Upper lobe of right lung (tissue), 1 donor: ENCODE data around the gene PROZ. TPM values are rescaled to one million over a fixed set of nuclear protein-coding genes. Genes with fewer than 3 reads are reported as not detected.

Source experiments
- ATAC-seq: fragments of 200-7000 bp; cut with Tn5 transposase; one replicate; pipeline ENCODE4 v1.9.1; 2020; ENCODE audit warnings: mild to moderate bottlenecking, moderate library complexity
- DNase-seq: peaks from one replicate; pipeline ENCODE4 v3.0.0-alpha.2; 2020
- H3K27ac ChIP-seq: fragments of 200-600 bp; one replicate; pipeline ENCODE4 v1.8.0; 2022
- H3K27me3 ChIP-seq: fragments of 200-600 bp; one replicate; pipeline ENCODE4 v1.8.0; 2022; ENCODE audit warnings: mild to moderate bottlenecking
- H3K36me3 ChIP-seq: fragments of 200-600 bp; one replicate; pipeline ENCODE4 v1.8.0; 2022
- H3K4me1 ChIP-seq: fragments of 200-600 bp; one replicate; pipeline ENCODE4 v1.8.0; 2022
- H3K4me3 ChIP-seq: fragments of 200-600 bp; one replicate; pipeline ENCODE4 v1.8.0; 2022; ENCODE audit warnings: mild to moderate bottlenecking
- H3K9me3 ChIP-seq: fragments of 200-600 bp; one replicate; pipeline ENCODE4 v1.8.0; 2022
- CTCF ChIP-seq: fragments of 200-600 bp; IDR thresholded peaks from one replicate; pipeline ENCODE4 v1.8.0; 2022; ENCODE audit warnings: antibody characterized with exemption
- intact Hi-C: fragments of 100-400 bp; cut with DNase I; formaldehyde crosslinking; loops from one replicate; pipeline ENCODE4 v1.11.0; 2022
- total RNA-seq: library from RNA; stranded (reverse); fragmentation: NEBNext Ultra II Directional; extraction: Animal tissue kit (Norgen Biotek cat#: 25700); gene quantifications from one replicate; pipeline ENCODE4 v1.2.1, GENCODE V29; 2021
- donor health status: DM: no; HTN: yes; CAD: no; lungs with severe emphysema.

The PROZ gene
- total RNA-seq, 1 donor from 2014 or later, result not detected

- Histone ChIP-seq H3K27ac (no peak overlapping the region), H3K27me3 (no peaks in the 10 kb centered on the region), H3K9me3 (no peaks in the 10 kb centered on the region), H3K36me3 (no peaks in the 10 kb centered on the region), H3K4me3 (no peak overlapping the region), H3K4me1 (peaks cover 10% of the 10 kb centered on the region)
- ATAC-seq, result no peak
- no peak for DNase-seq
- intact Hi-C loops, result no loop called here
- no peak for TF ChIP-seq CTCF
Measured at GRCh38 chr13:113148940-113149503, 9.4 kb upstream of the PROZ start.

GRCh38 chr13:113149711-113150549, 8.5 kb upstream of the PROZ start:
- H3K27ac ChIP-seq, result no peak overlapping the region
- peaks cover 10% of the 10 kb centered on the region for H3K4me1 ChIP-seq
- ATAC-seq (no peak), DNase-seq (no peak)
- no peaks in the 10 kb centered on the region for H3K9me3 ChIP-seq
- no peak for TF ChIP-seq CTCF
- intact Hi-C loops, result no loop called here
- H3K36me3 ChIP-seq, result no peaks in the 10 kb centered on the region
- no peak overlapping the region for H3K4me3 ChIP-seq
- no peaks in the 10 kb centered on the region for H3K27me3 ChIP-seq

- peaks cover 10% of the 10 kb centered on the region for H3K4me1 ChIP-seq
- DNase-seq (no peak), ATAC-seq (no peak)
- H3K9me3 ChIP-seq, result no peaks in the 10 kb centered on the region
- no peak overlapping the region for H3K27ac ChIP-seq
- intact Hi-C loops, result no loop called here
- H3K27me3 ChIP-seq, result no peaks in the 10 kb centered on the region
- no peak overlapping the region for H3K4me3 ChIP-seq
- TF ChIP-seq CTCF, result no peak
- H3K36me3 ChIP-seq, result no peaks in the 10 kb centered on the region
Measured at GRCh38 chr13:113150550-113151365, 7.7 kb upstream of the PROZ start.

- Histone ChIP-seq H3K4me1 (peaks cover 10% of the 10 kb centered on the region), H3K4me3 (no peak overlapping the region), H3K36me3 (no peaks in the 10 kb centered on the region), H3K9me3 (no peaks in the 10 kb centered on the region), H3K27me3 (no peaks in the 10 kb centered on the region), H3K27ac (no peak overlapping the region)
- intact Hi-C loops, result no loop called here
- no peak for TF ChIP-seq CTCF
- DNase-seq (no peak), ATAC-seq (no peak)
Measured at GRCh38 chr13:113151745-113152690, 6.4 kb upstream of the PROZ start.

GRCh38 chr13:113152691-113152983, 5.8 kb upstream of the PROZ start:
- Histone ChIP-seq H3K4me3 (peak overlapping the region; percentile 55), H3K9me3 (no peaks in the 10 kb centered on the region), H3K27me3 (no peaks in the 10 kb centered on the region), H3K4me1 (peaks cover 10% of the 10 kb centered on the region), H3K36me3 (no peaks in the 10 kb centered on the region), H3K27ac (no peak overlapping the region)
- ATAC-seq, result no peak
- no peak for DNase-seq
- intact Hi-C loops, result no loop called here
- TF ChIP-seq CTCF, result no peak
